AG08396 (cell line): ENCODE data around the gene IFIT3.
"Not testable (repeated sequence)": the region's sequence is repeated elsewhere in the genome, so short reads cannot be mapped to it uniquely, and the experiment has no call there.

Experiments used
- DNase-seq: peaks from one replicate; pipeline ENCODE4 v3.0.0; 2012; ENCODE audit warnings: low spot score, mixed read lengths

Gene IFIT3

DNA sequence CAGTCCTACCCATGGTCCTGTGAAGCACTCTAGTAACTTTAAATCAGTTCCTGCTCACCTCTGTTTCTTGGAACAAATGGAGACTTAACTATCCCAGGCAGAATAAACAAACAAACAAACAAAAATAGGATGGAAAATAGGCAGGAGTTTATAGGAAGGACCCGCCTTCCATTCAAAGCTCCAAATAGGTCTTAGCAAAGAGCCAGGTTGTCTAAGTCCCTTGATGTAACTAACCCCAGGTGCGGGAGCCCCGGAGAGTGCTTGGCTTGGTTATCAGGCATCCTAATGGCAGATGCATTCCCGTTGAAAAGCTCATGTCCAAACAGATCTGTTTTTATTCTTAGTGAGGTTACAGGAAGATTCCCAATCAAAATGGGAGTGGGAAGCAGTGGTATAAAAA lies 23.8 kb upstream of the IFIT3 start:
- no peak for DNase-seq

DNA sequence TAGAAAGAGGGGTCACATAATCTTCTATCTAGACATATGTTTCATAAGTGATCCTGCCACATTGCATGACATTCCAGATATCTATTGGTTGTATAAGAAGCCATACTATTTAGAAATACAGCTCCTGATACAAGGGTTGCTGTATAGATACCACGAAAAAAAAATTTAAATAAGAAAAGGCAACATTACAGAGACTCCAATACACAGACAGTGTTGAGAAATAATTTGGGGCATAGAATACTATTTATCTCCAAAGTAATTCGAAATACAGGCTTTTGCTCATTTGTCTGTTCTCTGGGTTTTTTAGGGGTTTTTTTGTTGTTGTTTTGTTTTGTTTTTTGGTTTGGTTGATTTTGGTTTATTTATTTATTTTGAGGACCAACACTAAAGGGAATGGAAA lies 23.4 kb upstream of the IFIT3 start:
- no peak for DNase-seq

DNA sequence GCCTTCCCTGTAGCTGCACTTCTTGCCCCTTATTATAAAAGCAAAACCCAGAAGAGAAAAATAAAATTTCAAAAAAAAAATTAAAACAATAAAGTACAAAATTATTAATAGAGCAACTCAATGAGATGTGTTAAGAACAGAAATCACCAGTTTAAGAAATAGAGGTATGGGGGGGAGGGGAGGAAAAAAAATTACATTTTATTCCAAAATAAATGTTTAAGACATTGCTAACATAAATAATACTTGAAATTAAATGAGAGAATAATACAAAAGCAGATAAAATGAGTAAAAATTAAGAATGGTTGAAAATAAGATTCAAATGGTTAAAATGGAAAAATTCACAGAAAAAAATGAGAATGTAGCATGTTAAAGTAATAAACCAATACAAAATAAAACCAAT lies 22.9 kb upstream of the IFIT3 start:
- no peak for DNase-seq

DNA sequence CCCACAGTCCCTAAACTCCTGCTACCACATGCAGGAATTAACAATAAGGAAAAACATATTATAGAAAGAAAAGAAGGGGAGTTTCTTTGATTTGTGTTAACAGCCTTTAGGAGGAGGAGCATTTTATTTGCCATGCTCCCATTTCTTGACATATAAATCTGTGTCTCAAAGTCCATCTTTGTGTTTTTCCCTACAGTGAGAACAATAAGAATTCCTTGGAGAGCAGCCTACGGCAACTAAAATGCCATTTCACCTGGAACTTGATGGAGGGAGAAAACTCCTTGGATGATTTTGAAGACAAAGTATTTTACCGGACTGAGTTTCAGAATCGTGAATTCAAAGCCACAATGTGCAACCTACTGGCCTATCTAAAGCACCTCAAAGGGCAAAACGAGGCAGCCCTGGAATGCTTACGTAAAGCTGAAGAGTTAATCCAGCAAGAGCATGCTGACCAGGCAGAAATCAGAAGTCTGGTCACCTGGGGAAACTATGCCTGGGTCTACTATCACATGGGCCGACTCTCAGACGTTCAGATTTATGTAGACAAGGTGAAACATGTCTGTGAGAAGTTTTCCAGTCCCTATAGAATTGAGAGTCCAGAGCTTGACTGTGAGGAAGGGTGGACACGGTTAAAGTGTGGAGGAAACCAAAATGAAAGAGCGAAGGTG lies 21.9 kb upstream of the IFIT3 start:
- DNase-seq: no peak

DNA sequence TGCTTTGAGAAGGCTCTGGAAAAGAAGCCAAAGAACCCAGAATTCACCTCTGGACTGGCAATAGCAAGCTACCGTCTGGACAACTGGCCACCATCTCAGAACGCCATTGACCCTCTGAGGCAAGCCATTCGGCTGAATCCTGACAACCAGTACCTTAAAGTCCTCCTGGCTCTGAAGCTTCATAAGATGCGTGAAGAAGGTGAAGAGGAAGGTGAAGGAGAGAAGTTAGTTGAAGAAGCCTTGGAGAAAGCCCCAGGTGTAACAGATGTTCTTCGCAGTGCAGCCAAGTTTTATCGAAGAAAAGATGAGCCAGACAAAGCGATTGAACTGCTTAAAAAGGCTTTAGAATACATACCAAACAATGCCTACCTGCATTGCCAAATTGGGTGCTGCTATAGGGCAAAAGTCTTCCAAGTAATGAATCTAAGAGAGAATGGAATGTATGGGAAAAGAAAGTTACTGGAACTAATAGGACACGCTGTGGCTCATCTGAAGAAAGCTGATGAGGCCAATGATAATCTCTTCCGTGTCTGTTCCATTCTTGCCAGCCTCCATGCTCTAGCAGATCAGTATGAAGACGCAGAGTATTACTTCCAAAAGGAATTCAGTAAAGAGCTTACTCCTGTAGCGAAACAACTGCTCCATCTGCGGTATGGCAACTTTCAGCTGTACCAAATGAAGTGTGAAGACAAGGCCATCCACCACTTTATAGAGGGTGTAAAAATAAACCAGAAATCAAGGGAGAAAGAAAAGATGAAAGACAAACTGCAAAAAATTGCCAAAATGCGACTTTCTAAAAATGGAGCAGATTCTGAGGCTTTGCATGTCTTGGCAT lies 21.1 kb upstream of the IFIT3 start:
- DNase-seq: no peak

DNA sequence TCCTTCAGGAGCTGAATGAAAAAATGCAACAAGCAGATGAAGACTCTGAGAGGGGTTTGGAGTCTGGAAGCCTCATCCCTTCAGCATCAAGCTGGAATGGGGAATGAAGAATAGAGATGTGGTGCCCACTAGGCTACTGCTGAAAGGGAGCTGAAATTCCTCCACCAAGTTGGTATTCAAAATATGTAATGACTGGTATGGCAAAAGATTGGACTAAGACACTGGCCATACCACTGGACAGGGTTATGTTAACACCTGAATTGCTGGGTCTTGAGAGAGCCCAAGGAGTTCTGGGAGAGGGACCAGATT lies 20.6 kb upstream of the IFIT3 start:
- DNase-seq: peak; percentile 13

DNA sequence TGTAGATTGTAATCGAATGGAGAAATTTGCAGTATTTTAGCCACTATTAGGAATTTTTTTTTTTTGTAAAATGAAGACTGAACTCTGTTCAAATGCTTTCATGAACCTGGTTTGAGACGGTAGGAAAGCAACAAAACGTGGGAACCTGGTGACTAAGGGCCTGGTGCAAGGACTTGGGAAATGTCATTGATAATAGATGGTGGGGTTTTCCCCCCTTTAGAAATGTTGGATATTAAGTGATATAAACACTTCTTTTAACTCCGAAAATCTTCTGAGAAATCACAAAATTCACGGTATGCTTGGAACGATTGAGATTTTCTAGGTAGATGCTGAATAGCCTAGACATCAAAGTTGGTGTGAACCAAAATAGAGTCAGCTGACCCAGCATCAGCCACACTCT lies 19.5 kb upstream of the IFIT3 start:
- no peak for DNase-seq

DNA sequence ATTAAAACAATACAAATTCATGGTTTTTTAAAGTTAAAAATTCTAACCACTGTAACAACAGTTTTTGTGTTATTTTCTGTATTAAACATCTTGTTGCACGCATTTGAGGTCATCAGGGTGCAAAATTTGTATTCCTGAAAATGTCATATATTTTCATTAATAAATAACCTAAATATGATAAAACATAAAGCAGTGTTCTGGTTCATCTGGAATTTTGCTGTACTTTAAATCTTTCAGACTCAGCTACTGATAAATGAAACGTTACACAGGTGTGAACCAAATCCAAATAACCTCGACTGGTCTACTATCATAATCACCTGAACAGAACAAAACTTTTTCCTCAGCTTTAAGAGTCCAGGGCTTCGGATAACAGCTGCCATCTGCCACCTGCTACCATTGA lies 19.1 kb upstream of the IFIT3 start:
- DNase-seq: no peak

DNA sequence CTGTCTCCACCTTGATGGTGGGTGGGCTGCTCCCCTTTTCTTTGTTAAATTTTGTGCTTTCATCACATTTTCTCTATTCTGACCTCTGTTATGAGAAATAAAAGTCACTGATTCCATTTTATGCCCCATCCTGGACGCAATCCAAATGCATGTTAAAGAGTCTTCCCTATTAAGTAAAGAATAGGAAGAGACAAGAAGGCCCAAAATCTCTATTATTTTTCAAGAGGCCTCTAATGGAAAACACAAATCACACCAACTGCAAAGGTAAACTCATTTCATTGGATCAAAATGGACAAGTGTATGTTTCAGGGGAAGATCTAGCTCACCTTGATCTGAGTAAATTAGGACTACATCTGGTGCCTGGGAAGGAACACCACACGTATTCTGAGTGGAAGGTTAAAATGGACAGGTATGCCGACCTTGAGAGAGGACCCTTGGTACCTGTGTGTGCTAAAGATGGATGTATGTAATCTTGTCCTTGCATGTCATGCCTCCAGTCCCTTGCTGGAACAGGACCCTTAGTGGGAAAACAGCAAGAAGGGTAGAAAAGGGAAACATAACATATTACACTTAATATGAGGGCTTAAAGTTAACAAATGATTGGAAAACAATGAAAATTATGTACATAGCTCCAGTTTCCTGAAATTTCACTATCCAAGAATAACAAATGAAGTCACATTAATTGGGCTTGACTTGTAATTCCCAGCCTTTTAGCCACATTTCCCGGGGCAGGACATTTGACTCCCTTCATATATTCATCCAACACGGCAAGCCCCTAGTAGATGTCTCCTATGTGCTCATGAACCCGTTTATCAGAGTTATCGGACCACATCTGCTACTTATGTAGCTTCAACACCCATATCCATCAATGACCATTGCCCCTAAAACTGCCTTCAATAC lies 18.4 kb upstream of the IFIT3 start:
- no peak for DNase-seq

DNA sequence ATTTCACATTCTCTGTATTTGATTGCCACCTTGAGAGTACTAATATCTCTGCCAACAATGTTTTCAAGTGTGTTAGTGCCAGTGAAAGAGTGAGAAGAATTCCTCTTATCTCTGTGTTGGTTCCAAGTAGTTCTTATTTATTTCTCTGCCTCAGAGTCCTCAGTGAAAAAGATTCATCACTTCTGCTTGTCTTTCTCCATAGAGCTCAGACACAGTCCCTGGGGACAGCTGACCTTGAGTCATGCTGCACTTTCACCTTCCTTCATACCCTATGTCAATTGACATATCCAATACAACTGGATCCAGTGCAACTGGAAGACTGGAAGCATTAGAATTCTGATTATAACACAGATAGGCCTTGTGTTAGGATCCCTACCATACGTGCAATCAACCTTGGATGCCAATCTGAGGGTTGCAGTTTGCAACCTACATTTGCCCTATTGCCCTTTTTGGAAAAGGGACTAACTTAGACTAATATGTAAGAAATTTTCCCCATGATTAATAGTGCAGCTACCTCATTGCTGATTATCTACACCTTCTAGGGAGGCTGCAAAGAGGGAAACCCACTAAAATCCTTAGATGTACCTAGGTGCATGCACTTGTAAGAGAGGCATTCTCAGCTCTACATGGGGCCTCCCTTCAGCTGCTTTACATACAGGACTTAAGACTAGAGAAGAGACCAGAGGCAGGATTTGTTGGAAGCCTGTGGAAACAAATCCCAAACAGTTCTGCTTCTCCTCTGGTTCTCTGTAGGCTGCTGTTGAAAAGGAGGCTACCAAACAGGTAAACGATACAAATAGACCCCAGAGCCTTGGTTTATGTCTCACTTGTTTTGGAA lies 17.5 kb upstream of the IFIT3 start:
- DNase-seq: no peak

DNA sequence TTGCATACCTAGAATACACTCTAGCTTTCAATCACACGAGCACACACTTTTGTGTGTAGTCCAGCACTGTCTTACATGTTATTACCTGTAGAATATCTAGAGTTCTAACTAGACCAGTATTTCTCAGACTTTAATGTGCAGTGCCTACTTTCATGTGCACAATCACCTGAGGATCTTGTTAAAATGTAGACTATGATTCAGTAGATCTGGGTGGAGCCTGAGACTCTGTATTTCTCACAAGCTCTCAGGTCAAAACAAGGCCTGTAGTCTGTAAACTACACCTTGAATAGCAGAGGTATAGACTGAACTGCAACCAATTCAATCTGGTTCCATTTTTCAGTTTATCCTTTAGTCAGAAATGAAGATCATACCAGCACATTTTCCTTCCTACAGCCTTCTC lies 14.8 kb upstream of the IFIT3 start:
- no peak for DNase-seq

DNA sequence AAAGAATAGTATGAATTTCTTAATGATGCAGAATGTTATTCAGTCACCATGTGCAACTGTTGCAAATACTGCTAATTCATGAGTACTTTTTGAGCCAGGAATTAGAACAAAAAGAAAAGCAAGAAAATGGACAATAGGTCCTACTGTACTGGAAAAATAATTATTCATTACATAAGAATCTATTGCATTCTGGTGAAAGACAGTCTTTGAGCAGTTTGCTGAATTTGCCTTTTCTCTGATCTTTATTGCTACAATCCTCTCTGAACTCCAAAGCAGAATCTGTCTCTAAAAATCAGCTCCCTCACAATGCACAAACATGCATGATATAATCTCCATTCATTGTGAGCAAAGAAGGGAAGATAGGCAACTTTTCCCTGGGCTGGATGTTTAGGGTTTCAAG lies 13.1 kb upstream of the IFIT3 start:
- no peak for DNase-seq

DNA sequence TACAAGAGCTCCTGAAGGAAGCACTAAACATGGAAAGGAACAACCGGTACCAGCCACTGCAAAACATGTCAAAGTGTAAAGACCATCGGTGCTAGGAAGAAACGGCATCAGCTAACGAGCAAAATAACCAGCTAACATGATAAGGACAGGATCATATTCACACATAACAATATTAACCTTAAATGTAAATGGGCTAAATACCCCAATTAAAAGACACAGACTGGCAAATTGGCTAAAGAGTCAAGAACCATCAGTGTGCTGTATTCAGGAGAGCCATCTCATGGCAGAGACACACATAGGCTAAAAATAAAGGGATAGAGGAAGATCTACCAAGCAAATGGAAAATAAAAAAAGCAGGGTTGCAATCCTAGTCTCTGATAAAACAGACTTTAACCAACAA lies 9.8 kb upstream of the IFIT3 start:
- not testable (repeated sequence) for DNase-seq

DNA sequence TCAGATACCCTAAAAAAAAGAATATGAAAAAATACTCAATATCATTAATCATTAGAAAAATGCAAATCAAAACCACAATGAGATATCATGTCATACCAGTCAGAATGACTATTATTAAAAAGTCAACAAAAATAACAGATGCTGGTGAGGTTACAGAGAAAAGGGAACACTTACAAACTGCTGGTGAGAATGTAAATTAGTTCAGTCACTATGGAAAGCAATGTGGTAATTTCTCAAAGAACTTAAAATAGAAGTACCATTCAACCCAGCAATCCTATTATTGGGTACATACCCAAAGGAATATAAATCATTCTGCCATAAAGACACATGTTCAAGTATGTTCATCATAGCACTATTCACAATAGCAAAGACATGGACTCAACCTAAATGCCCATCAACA lies 2.7 kb upstream of the IFIT3 start:
- not testable (repeated sequence) for DNase-seq

DNA sequence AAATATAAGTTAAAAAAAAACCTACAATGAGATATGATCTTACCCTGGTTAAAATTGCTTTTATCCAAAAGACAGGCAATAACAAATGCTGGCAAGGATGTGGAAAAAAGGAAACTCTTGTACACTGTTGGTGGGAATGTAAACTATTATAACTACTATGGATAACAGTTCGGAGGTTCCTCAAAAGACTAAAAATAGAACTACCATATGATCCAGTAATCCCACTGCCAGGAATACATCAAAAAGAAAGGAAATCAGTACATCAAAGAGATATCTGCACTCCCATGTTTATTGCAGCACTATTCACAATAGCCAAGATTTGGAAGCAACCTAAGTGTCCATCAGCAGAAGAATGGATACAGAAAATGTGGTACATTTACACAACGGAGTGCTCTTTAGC lies 1.9 kb upstream of the IFIT3 start:
- not testable (repeated sequence) for DNase-seq

DNA sequence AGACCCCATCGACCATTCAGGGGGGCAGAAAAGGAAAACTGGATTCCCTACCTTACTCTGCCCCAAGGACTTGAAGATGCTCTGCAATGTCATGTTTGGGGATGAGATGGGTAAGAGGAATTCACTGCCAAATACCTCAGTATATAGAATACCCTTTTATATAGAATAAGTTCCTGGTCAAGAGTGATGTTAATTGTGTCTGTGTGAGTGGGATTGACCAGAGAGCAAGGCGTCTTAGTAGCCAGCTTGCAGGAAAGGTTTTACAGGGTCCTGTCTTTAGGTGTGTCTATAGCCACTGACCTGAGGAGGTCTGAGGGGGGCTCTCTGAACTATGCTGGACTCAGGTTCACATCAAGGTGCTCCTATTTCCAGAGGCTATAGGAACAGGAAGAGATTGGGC lies 1.4 kb downstream of the IFIT3 start:
- DNase-seq: no peak

DNA sequence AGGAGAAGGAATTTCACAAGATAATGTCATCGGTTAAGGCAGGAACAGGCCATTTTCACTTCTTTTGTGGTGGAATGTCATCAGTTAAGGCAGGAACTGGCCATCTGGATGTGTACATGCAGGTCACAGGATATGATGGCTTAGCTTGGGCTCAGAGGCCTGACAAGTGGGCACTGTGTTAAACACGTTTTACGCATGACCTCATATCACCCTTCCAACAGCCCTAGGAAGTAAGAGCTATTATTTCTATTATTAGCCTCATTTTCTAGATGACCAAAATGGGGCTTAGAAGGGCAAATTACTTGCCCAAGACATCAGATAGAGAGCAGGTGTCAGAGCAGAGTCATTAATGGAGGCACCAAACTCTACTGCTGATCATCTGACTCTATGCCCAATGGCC lies 2.2 kb downstream of the IFIT3 start:
- not testable (repeated sequence) for DNase-seq

DNA sequence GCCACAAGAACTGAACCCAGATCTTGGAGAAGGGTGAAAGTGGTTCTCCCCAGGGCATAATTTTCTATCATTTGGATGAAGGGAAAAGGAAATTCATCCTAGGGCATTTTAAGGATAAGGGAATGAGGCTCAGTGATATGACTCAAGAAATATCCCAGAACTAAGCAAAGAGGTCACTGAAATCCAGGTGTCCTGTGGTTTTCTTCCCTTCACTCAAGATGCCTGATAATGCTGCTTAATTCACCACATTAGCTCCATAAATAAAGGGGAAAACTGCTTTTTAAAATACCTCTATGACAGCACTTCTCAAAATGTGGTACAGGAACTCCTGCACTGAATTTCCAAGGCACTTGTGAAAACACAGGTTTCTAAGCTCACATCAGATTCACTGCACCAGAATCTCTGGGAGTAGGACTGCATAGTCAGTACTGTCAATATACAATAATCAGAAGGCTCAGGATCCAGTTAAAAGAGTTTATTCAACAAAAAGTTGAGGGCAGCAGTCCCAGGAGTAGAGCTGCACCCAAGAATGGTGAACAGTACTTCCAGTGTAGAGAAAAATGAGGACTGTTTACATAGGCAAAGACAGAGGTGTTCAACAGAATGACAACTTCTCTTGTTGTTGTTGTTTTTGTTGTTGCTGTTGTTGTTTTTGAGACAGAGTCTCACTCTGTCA lies 2.9 kb downstream of the IFIT3 start:
- DNase-seq: no peak

DNA sequence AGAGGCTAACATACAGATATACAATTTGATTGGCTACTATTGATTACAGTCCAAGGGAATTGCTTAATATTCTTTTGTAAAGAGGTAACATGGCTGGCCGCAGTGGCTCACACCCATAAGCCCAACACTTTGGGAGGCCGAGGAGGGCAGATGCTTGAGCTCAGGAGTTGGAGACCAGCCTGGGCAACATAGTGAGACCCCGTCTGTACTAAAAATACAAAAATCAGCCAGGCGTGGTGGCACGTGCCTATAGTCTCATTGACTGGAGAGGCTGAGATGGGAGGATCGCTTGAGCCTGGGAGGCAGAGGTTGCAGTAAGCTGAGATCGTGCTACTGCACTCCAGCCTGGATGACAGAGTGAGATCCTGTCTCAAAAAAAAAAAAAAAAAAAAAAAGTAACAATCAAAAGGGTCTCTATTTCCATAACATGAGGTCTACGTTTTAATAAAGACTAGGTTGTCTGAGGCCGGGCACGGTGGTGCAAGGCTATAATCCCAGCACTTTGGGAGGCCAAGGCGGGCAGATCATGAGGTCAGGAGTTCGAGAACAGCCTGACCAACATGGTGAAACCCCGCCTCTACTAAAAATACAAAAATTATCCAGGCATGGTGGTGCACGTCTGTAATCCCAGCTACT lies 3.8 kb downstream of the IFIT3 start:
- not testable (repeated sequence) for DNase-seq

DNA sequence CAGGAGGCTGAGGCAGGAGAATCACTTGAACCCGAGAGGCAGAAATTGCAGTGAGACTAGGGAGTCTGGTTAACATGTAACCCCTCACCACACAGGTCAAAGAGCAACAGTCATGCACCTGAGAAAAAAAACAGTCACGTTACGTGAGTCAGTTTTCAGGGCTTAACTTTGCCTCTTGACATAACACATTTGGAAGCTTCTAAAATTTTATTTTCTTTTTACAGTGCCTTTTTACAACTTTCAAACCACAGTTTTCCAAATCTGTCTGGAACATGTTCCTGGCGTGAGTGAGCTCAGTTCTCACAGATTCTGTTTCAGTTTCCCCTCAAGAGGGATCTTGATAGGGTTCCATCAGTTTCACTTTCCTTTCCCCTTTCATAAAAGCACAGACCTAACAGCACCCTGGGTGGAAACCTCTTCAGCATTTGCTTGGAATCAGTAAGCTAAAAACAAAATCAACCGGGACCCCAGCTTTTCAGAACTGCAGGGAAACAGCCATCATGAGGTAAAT lies 4.4 kb downstream of the IFIT3 start:
- peak; percentile 44 for DNase-seq

DNA sequence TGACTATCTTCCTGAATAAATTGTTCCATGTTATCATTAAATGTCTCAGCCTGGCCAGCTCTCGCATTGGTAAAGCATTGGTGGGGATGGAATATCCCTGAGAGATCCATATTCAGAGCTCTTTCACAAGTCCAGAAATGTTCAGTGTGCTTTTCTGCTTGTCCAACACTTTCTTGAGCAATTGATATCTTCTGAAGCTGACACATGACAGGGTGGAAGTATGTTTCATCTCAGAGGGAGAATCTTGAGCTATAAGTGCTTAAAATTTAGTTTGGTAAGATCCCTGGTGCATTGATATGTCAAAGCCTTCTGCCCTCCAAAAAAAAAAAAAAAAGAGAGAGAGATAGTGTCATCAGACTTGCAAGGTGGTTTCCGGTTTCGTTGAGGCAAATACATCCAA lies 7.4 kb downstream of the IFIT3 start:
- DNase-seq: no peak
